GM21576 (cell line): ENCODE measurements around the gene SLIT3.
A peak's percentile ranks its signal among the peaks of the same experiment; 100 is the strongest.
"Not testable (repeated sequence)": the region's sequence is repeated elsewhere in the genome, so short reads cannot be mapped to it uniquely, and the experiment has no call there.

Experiments used
- ATAC-seq: cut with Tn5 transposase; IDR thresholded peaks from one replicate; pipeline ENCODE4 v1.9.1; 2021; ENCODE audit warnings: mild to moderate bottlenecking, moderate library complexity; ENCODE audit not compliant: unreplicated experiment

The SLIT3 gene

GRCh38 chr5:168755548-168756093 lies 545.3 kb downstream of the SLIT3 start:
- no peak for ATAC-seq

DNA sequence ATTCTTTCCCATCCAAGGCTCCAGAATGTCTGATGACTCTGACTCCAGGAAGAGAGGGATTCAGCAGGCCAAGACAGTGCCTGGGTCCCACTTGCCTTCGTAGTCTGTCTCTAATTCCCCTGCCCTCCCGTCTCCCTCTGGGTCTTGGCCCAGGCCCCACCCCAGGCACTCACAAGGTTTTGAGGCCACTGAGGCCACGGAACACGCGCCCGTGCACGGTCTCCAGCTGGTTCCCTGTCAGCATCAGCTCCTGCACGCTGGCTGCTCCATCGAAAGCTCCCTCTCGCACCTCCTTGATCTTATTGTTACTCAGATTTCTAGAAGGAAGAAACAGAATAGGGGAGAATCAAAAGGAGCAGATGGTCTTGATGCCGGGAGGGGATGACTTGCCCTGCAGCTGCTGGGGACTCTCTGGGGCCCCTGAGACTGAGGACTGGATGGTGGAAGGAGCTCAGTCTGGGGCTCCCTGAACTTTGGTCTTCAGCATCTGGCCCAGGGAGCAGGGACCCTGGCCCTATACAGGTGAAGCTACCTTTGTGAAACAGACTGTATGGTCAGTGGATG lies 547.2 kb downstream of the SLIT3 start:
- ATAC-seq: no peak

DNA sequence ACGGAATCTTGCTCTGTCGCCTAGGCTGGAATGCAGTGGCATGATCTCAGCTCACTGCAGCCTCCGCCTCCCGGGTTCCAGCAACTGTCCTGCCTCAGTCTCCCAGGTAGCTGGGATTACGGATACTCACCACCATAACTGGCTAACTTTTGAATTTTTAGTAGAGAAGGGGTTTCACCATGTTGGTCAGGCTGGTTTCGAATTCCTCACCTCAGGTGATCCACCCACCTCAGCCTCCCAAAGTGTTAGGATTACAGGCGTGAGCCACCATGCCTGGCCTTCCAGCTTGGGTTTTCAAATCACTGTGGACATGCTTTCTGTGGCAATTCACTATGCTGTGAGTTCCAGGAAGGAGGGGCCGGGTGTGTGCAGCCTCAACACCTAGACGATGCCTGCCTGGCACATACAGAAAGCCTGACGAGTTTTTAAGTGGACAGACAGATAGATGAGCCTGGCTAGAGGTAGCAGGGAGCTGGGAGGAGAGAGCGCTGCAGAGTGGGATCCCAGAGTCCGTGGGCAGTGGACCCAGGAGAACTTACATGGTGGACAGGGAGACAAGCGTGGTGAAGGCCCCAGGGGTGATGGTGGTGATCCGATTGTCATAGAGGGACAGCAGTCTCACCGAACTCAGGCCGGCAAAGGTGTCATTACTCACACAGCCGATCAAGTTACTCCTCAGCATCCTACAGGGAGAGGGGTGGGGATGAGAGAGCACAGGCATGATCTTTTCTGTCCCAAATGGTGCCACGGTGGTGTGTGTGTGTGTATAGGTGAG lies 548.3 kb downstream of the SLIT3 start:
- no peak for ATAC-seq

GRCh38 chr5:168752012-168752411 lies 548.9 kb downstream of the SLIT3 start:
- ATAC-seq: no peak

- no peak for ATAC-seq
Measured at GRCh38 chr5:168750926-168751325, 550.0 kb downstream of the SLIT3 start.

DNA sequence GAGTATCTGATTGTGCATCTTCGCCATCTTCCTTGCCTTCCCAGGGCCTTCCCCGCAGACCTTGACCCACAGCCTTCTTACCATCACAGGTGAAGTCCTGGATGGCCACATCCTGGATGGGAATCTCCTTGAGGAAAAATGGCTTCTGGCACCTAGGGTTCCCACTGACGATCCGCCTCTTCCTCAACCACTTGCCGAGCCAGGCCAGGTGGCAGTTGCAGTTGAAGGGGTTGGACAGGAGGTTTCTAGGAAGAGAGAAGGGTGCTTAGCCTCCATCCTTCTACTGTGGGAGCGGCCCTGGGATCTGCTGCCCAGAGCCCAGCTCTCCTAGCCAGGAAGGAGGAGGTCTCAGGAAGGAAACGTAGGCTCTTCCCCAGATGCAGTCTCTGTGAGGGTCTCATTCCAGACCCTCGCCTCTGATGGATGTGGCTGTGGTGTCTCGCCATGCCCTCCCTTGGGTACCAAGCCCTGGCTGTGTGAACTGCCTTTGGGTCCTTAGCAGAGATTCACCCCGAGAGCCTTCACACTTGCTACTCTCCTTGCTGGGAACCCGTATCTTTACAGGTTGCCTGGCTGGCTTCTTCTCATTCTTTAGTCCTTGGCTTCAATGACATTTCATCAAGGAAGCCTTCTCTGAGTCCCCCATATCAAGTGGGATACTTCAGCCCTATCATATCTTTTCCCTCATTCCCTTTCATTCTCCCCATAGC lies 551.4 kb downstream of the SLIT3 start:
- ATAC-seq: no peak

DNA sequence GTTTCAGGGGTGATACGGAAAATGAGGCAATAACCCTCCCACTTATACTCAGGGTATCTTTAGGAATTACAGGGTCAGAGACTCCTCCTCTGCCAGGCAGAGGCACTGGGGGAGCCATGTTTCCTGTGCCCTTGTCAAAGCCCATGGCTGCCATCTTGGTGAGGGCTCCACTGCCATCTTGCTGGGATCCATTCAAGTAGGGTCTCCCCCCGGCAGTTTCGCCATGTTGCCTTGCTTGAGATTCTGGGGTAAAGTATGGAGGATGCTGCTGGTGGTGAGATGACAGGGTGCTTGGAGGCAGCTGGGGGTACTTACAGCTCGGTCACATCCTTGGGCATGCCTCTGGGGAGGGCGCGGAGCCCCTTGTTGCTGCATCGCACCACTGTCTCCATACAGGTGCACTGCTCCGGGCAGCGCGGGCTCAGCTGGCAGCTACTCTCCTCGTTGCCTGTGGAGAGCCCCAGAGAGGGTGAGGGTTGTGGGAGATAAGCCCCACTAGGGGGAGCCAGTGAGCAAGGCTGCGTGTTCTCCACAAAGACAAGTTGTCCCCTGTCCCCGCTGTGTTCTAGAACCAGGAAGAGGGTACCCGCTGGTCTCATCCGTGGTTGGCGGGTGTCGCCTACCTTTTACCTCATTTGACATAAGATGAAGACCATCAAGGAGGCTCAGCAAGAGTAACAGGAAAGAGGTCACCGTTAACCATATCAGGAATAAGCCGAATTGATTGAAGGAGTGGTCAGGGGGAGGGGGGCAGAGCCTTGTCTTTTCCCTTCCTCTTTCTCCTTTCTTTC lies 552.8 kb downstream of the SLIT3 start:
- ATAC-seq: peak; percentile 83

DNA sequence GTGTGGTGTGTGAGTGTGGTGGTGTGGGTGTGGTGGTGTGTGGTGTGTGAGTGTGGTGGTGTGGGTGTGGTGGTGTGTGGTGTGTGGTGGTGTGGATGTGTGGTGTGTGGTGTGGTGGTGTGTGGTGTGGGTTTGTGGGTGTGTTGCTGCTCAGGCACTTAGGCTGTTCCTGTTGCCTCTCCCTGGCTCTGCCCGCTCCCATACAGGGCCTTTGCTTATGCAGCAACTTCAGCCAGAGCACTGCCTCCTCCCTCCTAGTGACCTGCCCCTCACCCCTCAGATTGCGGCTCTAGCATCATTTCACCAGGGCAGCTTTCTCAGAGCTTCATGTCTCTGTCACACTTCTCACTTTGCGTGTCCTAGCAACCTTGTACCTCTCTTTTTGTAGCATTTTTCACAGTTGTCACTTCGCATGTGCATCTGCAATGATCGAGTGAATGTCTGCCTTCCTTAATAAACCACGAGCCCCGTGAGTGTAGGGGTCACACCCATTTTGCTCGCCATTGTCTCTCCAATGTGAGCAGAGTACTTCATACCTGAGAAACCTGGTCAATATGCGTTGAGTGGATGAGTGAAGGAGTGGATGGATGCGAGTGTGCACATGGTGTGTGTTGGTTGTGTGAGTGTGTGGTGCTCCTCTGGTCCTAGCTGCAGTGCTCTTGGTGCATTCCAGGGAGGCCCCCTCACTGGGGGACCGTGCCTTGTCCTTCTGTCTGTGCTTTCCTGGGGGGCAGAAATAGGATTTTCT lies 553.9 kb downstream of the SLIT3 start:
- no peak for ATAC-seq

GRCh38 chr5:168746126-168746892 lies 554.6 kb downstream of the SLIT3 start:
- not testable (repeated sequence) for ATAC-seq

- no peak for ATAC-seq
Measured at GRCh38 chr5:168743617-168744016, 557.3 kb downstream of the SLIT3 start.

DNA sequence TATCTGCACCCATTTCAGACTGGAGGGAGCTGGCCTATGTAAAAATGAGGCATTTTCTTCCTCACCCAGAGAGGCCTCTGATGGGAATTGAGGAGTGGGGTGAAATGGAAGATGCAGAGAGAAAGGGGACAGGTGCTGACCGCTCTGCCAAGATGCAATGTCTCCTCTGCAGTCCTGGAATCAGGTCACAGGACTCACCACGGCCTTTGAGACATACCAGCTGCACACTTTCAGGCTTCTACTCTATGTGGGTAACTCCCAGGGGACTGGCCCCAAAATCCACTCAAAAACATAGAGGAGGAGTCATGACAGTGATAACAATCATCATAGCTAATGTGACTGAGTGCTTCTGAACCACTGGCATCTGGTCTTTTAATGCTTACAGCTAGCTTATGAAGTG lies 558.6 kb downstream of the SLIT3 start:
- ATAC-seq: not testable (repeated sequence)

GRCh38 chr5:168740811-168741213 lies 560.1 kb downstream of the SLIT3 start:
- no peak for ATAC-seq

DNA sequence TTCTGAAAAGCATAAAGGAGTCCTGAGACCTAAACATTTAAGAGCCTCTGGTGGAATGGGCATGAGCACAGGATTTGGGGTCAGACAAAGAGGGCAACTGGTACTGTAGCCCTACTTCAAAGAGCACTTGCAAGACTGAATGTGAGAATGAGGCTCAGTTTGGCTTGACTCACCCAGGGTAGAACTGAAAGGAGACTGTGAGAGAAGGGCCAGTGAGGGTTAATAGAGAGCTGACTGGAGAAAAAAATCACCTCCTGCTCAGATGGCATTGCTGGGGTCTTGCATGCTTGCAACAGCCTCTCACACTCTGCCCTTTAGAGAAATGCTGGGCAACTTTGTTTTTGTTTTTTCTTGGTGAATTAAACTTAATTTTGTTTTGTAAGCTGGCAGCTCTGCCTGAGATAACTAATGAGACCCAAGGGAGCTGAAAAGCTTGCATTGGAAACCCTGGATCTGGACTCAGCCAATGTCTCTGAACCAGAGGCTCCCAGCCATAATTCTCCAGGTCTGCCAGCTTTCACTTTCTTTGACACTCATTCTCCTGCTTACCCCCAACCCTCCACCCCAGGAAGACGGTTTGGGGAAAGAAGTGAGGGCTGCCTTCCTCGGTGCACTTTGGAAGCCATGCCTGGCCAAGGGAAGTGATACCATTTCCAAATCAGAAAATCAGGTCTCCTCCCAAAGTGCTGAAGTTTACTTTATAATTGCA lies 560.7 kb downstream of the SLIT3 start:
- no peak for ATAC-seq

DNA sequence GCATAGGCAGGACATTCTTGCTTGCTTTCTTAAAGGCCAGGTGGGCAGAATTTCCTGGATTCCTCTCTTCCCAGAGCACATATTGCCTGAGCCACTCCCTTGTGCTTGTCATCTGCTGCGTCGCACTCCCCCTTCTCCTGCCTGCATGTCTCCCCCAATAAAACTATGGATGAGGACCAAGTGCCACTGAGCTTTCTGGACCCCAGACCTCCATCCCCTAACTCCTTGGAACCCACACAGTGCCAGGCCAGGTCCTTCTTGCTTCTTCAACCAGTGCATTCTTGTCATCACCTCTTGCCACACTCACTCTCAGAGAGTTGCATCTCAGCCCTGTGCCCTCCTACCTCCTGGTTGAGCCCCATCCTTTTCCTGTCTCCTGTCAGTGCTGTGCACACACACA lies 563.9 kb downstream of the SLIT3 start:
- ATAC-seq: no peak

GRCh38 chr5:168736281-168736831 lies 564.6 kb downstream of the SLIT3 start:
- ATAC-seq: no peak

- ATAC-seq: peak; percentile 43
Measured at GRCh38 chr5:168734620-168735300, 566.2 kb downstream of the SLIT3 start.

GRCh38 chr5:168734119-168734518 lies 566.8 kb downstream of the SLIT3 start:
- ATAC-seq: no peak
